ENCODE data around the gene CPA2. TPM values are rescaled to one million over a fixed set of nuclear protein-coding genes. Genes with fewer than 3 reads are reported as not detected.

Gene CPA2
- total RNA-seq, 4 donors from 2014 or later, result 1.2 TPM; not detected in 3

- Histone ChIP-seq H3K36me3 (no peaks in the 10 kb centered on the region), H3K4me3 (no peak overlapping the region), H3K27ac (no peak overlapping the region), H3K9me3 (peaks cover 0 to 7% of the 10 kb centered on the region in 2 donors), H3K4me1 (no peaks in the 10 kb centered on the region), H3K27me3 (no peaks in the 10 kb centered on the region)
- intact Hi-C loops (cut with DNase I; ENCODE audit: low total_unique reads), result no loop called here
- no peak for DNase-seq
- TF ChIP-seq CTCF (IDR thresholded peaks at IDR 0.05) (no peak), POLR2A (IDR thresholded peaks at IDR 0.05) (no peak)
These were observed 8.1 kb upstream of the CPA2 start for GRCh38 chr7:130258494-130259078.

- intact Hi-C loops (cut with DNase I; ENCODE audit: low total_unique reads), result no loop called here
- Histone ChIP-seq H3K27ac (no peak overlapping the region), H3K9me3 (peaks cover 0 to 7% of the 10 kb centered on the region in 2 donors), H3K27me3 (no peaks in the 10 kb centered on the region), H3K4me1 (no peaks in the 10 kb centered on the region), H3K4me3 (no peak overlapping the region), H3K36me3 (no peaks in the 10 kb centered on the region)
- DNase-seq, result no peak
- TF ChIP-seq CTCF (IDR thresholded peaks at IDR 0.05) (no peak), POLR2A (IDR thresholded peaks at IDR 0.05) (no peak)
These were observed 4.2 kb upstream of the CPA2 start for GRCh38 chr7:130262448-130262847.

GRCh38 chr7:130263130-130263529 lies 3.5 kb upstream of the CPA2 start:
- intact Hi-C loops (cut with DNase I; ENCODE audit: low total_unique reads), result no loop called here
- peaks cover 0 to 4% of the 10 kb centered on the region in 2 donors for H3K9me3 ChIP-seq
- no peaks in the 10 kb centered on the region for H3K4me1 ChIP-seq
- no peak for TF ChIP-seq CTCF (IDR thresholded peaks at IDR 0.05)
- TF ChIP-seq POLR2A (IDR thresholded peaks at IDR 0.05), result no peak
- no peaks in the 10 kb centered on the region for H3K36me3 ChIP-seq
- no peaks in the 10 kb centered on the region for H3K27me3 ChIP-seq
- H3K4me3 ChIP-seq, result no peak overlapping the region
- no peak overlapping the region for H3K27ac ChIP-seq
- no peak for DNase-seq

GRCh38 chr7:130266961-130267321 lies 278 bp downstream of the CPA2 start:
- Histone ChIP-seq H3K27me3 (no peaks in the 10 kb centered on the region), H3K4me1 (no peaks in the 10 kb centered on the region), H3K9me3 (no peaks in the 10 kb centered on the region), H3K27ac (no peak overlapping the region), H3K36me3 (no peaks in the 10 kb centered on the region), H3K4me3 (no peak overlapping the region)
- intact Hi-C loops (cut with DNase I; ENCODE audit: low total_unique reads), result no loop called here
- TF ChIP-seq CTCF (IDR thresholded peaks at IDR 0.05), result no peak
- no peak for TF ChIP-seq POLR2A (IDR thresholded peaks at IDR 0.05)
- DNase-seq, result no peak

GRCh38 chr7:130268463-130269317 lies 2.0 kb downstream of the CPA2 start:
- no peak for TF ChIP-seq POLR2A (IDR thresholded peaks at IDR 0.05)
- no peak for TF ChIP-seq CTCF (IDR thresholded peaks at IDR 0.05)
- Histone ChIP-seq H3K4me3 (no peak overlapping the region), H3K27ac (no peak overlapping the region), H3K9me3 (no peaks in the 10 kb centered on the region), H3K27me3 (no peaks in the 10 kb centered on the region), H3K36me3 (no peaks in the 10 kb centered on the region), H3K4me1 (no peaks in the 10 kb centered on the region)
- intact Hi-C loops (cut with DNase I; ENCODE audit: low total_unique reads), result no loop called here
- no peak for DNase-seq
